HCT116 (cell line): ENCODE data around the gene SCN1B. TPM values are rescaled to one million over a fixed set of nuclear protein-coding genes. Genes with fewer than 3 reads are reported as not detected.

Experiments used
- ATAC-seq: fragments of 200-7000 bp; cut with Tn5 transposase; 2 replicates; pipeline ENCODE4 v1.9.1; 2020; ENCODE audit warnings: mild to moderate bottlenecking, moderate library complexity
- BruUV-seq: library from RNA; stranded (reverse); fragments of 400-500 nt; replicated peaks from 2 replicates; lab custom pipeline; 2021; lab: Mats Ljungman, UMichigan
- CTCF ChIA-PET: fragments of 300-600 bp; sonication (Branson Sonifier 250); formaldehyde crosslinking; loops from one replicate; lab custom pipeline; 2021; ENCODE audit warnings: antibody characterized with exemption; lab: Charles Lee
- POLR2A ChIA-PET: fragments of 300-600, 350-600 bp; sonication (Branson Sonifier 250); formaldehyde crosslinking; loops from one replicate; lab custom pipeline; 2021; ENCODE audit warnings: antibody characterized with exemption; lab: Charles Lee
- RAD21 ChIA-PET, 2 experiments: fragments of 300-600 bp; sonication (Branson Sonifier 250); formaldehyde crosslinking; loops; one replicate each; lab custom pipeline; 2023; ENCODE audit warnings: low total read pairs in 2 of 2; ENCODE audit not compliant: uncharacterized antibody in 2 of 2, unreplicated experiment in 2 of 2, low non-redundant PET in 1 of 2; lab: Charles Lee
- DNase-seq: peaks from one replicate; pipeline ENCODE4 v3.0.0-alpha.2; 2010; ENCODE audit warnings: low read depth, low spot score
- H2AFZ ChIP-seq: fragments of 200-600 bp; shearing (Covaris generic), sonication (generic); 2 replicates; pipeline ENCODE4 v1.6.1; 2017; ENCODE audit warnings: low read depth, mixed run types, mixed read lengths, antibody characterized with exemption, low read length; ENCODE audit not compliant: poor library complexity, severe bottlenecking
- H3K27ac ChIP-seq: 2 replicates; pipeline ENCODE4 v1.5.1; 2012; ENCODE audit warnings: low read depth, low read length
- H3K27me3 ChIP-seq: fragments of 200-600 bp; sonication (generic); 2 replicates; pipeline ENCODE4 v1.6.1; 2016; ENCODE audit warnings: mixed run types, low read length, mixed read lengths; ENCODE audit not compliant: insufficient read depth
- H3K36me3 ChIP-seq, 2 experiments: fragments of 200-500 bp in 1 of 2; fragments of 200-600 bp in 1 of 2; sonication (Bioruptor generic) in 1 of 2; sonication (generic) in 1 of 2; 2 replicates each; pipeline versions ENCODE4 v1.5.1 to v1.6.1; 2014 to 2016; ENCODE audit warnings: low read length in 2 of 2, inconsistent platforms in 1 of 2, mixed read lengths in 1 of 2, mixed run types in 1 of 2; ENCODE audit not compliant: insufficient read depth in 2 of 2, control insufficient read depth in 1 of 2
- H3K4me1 ChIP-seq, 2 experiments: fragments of 200-600 bp in 1 of 2; sonication (generic) in 1 of 2; 2 replicates each; pipeline versions ENCODE4 v1.5.1 to v1.6.1; 2012 to 2017; ENCODE audit warnings: low read length in 2 of 2, inconsistent platforms in 1 of 2, mild to moderate bottlenecking in 1 of 2, mixed read lengths in 1 of 2, mixed run types in 1 of 2, moderate library complexity in 1 of 2; ENCODE audit not compliant: insufficient read depth in 2 of 2, control insufficient read depth in 1 of 2
- H3K4me2 ChIP-seq: fragments of 200-600 bp; sonication (generic); 2 replicates; pipeline ENCODE4 v1.6.1; 2017; ENCODE audit warnings: mixed run types, low read length, mixed read lengths
- H3K4me3 ChIP-seq, 2 experiments: fragments of 200-600 bp in 1 of 2; sonication (generic) in 1 of 2; replicated peaks in 1 of 2; 2 replicates each; pipeline ENCODE4 v1.5.1; 2011 to 2016; ENCODE audit warnings: low read length in 2 of 2, control low read depth in 1 of 2, low read depth in 1 of 2, mild to moderate bottlenecking in 1 of 2, mixed read lengths in 1 of 2, mixed run types in 1 of 2
- H3K79me2 ChIP-seq: fragments of 200-600 bp; sonication (generic); 2 replicates; pipeline ENCODE4 v1.6.1; 2017; ENCODE audit warnings: mild to moderate bottlenecking, mixed run types, low read length, moderate library complexity, mixed read lengths; ENCODE audit not compliant: insufficient read depth
- H3K9ac ChIP-seq: fragments of 200-600 bp; sonication (generic); 2 replicates; pipeline ENCODE4 v1.6.1; 2016; ENCODE audit warnings: low read length, mixed read lengths
- H3K9me2 ChIP-seq: fragments of 200-600 bp; sonication (generic), shearing (Covaris generic); 2 replicates; pipeline ENCODE4 v1.6.1; 2017; ENCODE audit warnings: mixed run types, mild to moderate bottlenecking, moderate library complexity; ENCODE audit not compliant: insufficient read depth
- H3K9me3 ChIP-seq, 2 experiments: fragments of 200-500 bp in 1 of 2; fragments of 200-600 bp in 1 of 2; sonication (Bioruptor generic) in 1 of 2; sonication (generic) in 1 of 2; 2 replicates each; pipeline ENCODE4 v1.6.1; 2014 to 2017; ENCODE audit warnings: low read length in 2 of 2, mixed read lengths in 2 of 2, inconsistent platforms in 1 of 2, low read depth in 1 of 2, mild to moderate bottlenecking in 1 of 2, mixed run types in 1 of 2, moderate library complexity in 1 of 2; ENCODE audit not compliant: control insufficient read depth in 1 of 2, insufficient read depth in 1 of 2
- H4K20me1 ChIP-seq: fragments of 200-600 bp; sonication (generic), shearing (Covaris generic); 2 replicates; pipeline ENCODE4 v1.6.1; 2017; ENCODE audit warnings: mixed run types, mild to moderate bottlenecking, moderate library complexity; ENCODE audit not compliant: insufficient read depth
- CEBPB ChIP-seq: IDR thresholded peaks from 2 replicates; pipeline ENCODE4 v1.6.1; 2012; ENCODE audit warnings: low read depth
- ELF1 ChIP-seq: IDR thresholded peaks from 2 replicates; pipeline ENCODE4 v1.6.1; 2012; ENCODE audit warnings: low read depth, borderline replicate concordance
- EZH2 ChIP-seq: fragments of 200-600 bp; sonication (generic); IDR thresholded peaks from 2 replicates; pipeline ENCODE4 v1.6.1; 2017; ENCODE audit warnings: antibody characterized with exemption, mixed run types
- EZH2phosphoT487 ChIP-seq: fragments of 200-600 bp; IDR thresholded peaks from 2 replicates; pipeline ENCODE4 v1.6.1; 2018; ENCODE audit warnings: antibody characterized with exemption, borderline replicate concordance
- JUND ChIP-seq: IDR thresholded peaks from 2 replicates; pipeline ENCODE4 v1.6.1; 2012
- RAD21 ChIP-seq: IDR thresholded peaks from 2 replicates; pipeline ENCODE4 v1.6.1; 2012; ENCODE audit warnings: low read depth, mild to moderate bottlenecking
- SIN3A ChIP-seq: IDR thresholded peaks from 2 replicates; pipeline ENCODE4 v1.6.1; 2012; ENCODE audit warnings: low read depth
- SRF ChIP-seq: IDR thresholded peaks from 2 replicates; pipeline ENCODE4 v1.6.1; 2012; ENCODE audit warnings: low read depth
- TCF7L2 ChIP-seq: IDR thresholded peaks from 2 replicates; pipeline ENCODE4 v1.7.0; 2011; ENCODE audit warnings: borderline replicate concordance, inconsistent platforms; ENCODE audit not compliant: insufficient read depth, insufficient read length; ENCODE audit errors: extremely low read depth
- ZFX ChIP-seq: fragments of 450-650 bp; IDR thresholded peaks from 2 replicates; pipeline ENCODE4 v1.6.1; 2017
- ZNF274 ChIP-seq: fragments of 200-500 bp; sonication (Bioruptor generic); IDR thresholded peaks from 2 replicates; pipeline ENCODE4 v1.6.1; 2014; ENCODE audit warnings: mild to moderate bottlenecking, low read depth, low read length, inconsistent platforms
- intact Hi-C: fragments of 100-400 bp; cut with micrococcal nuclease; formaldehyde crosslinking; loops from 2 replicates; pipeline ENCODE4 v1.10.0; 2022
- total RNA-seq: library from RNA; stranded (reverse); gene quantifications from one replicate; pipeline ENCODE4 v1.2.1, GENCODE V29; 2021; ENCODE audit not compliant: unreplicated experiment
- TF ChIP-seq, protein P1 (sequence below): IDR thresholded peaks from 2 replicates; pipeline ENCODE4 v1.6.1; 2012
- TF ChIP-seq, protein P2 (sequence below): IDR thresholded peaks from 2 replicates; pipeline ENCODE4 v1.6.1; 2012; ENCODE audit warnings: low read depth
- TF ChIP-seq, protein P3 (sequence below): IDR thresholded peaks from 2 replicates; pipeline ENCODE4 v1.6.1; 2012

Gene SCN1B
- total RNA-seq, 1 experiment from 2014 or later, result 6.6 TPM

- Histone ChIP-seq H3K36me3 (no peaks in the 10 kb centered on the region), H3K9me2 (no peaks in the 10 kb centered on the region), H3K9ac (no peak overlapping the region), H3K27me3 (no peaks in the 10 kb centered on the region), H2AFZ (no peak overlapping the region), H3K27ac (no peak overlapping the region), H3K79me2 (no peaks in the 10 kb centered on the region), H4K20me1 (no peaks in the 10 kb centered on the region), H3K4me2 (no peak overlapping the region), H3K9me3 (no peaks in the 10 kb centered on the region), H3K4me3 (no peak overlapping the region), H3K4me1 (peaks cover 0 to 17% of the 10 kb centered on the region in 2 experiments; a peak in 2 of 4 replicates)
- POLR2A ChIA-PET, result no interaction called here
- CTCF ChIA-PET, result no interaction called here
- no peak; the same call in 1 of the 2 replicates for ATAC-seq
- RAD21 ChIA-PET, result no interaction called here
- intact Hi-C loops, result no loop called here
- BruUV-seq, result no TSS peak
- no peak for DNase-seq
- no peak for TF ChIP-seq ELF1
- TF ChIP-seq, protein P1, sequence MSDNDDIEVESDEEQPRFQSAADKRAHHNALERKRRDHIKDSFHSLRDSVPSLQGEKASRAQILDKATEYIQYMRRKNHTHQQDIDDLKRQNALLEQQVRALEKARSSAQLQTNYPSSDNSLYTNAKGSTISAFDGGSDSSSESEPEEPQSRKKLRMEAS, result no peak
- no peak for TF ChIP-seq CEBPB
- TF ChIP-seq EZH2, result no peak
- TF ChIP-seq, protein P2, sequence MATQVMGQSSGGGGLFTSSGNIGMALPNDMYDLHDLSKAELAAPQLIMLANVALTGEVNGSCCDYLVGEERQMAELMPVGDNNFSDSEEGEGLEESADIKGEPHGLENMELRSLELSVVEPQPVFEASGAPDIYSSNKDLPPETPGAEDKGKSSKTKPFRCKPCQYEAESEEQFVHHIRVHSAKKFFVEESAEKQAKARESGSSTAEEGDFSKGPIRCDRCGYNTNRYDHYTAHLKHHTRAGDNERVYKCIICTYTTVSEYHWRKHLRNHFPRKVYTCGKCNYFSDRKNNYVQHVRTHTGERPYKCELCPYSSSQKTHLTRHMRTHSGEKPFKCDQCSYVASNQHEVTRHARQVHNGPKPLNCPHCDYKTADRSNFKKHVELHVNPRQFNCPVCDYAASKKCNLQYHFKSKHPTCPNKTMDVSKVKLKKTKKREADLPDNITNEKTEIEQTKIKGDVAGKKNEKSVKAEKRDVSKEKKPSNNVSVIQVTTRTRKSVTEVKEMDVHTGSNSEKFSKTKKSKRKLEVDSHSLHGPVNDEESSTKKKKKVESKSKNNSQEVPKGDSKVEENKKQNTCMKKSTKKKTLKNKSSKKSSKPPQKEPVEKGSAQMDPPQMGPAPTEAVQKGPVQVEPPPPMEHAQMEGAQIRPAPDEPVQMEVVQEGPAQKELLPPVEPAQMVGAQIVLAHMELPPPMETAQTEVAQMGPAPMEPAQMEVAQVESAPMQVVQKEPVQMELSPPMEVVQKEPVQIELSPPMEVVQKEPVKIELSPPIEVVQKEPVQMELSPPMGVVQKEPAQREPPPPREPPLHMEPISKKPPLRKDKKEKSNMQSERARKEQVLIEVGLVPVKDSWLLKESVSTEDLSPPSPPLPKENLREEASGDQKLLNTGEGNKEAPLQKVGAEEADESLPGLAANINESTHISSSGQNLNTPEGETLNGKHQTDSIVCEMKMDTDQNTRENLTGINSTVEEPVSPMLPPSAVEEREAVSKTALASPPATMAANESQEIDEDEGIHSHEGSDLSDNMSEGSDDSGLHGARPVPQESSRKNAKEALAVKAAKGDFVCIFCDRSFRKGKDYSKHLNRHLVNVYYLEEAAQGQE, result no peak
- no peak for TF ChIP-seq ZNF274
- TF ChIP-seq RAD21, result no peak
- no peak for TF ChIP-seq TCF7L2
- no peak for TF ChIP-seq JUND
- TF ChIP-seq SRF, result no peak
- no peak for TF ChIP-seq SIN3A
- TF ChIP-seq, protein P3, sequence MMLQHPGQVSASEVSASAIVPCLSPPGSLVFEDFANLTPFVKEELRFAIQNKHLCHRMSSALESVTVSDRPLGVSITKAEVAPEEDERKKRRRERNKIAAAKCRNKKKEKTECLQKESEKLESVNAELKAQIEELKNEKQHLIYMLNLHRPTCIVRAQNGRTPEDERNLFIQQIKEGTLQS, result no peak
- TF ChIP-seq EZH2phosphoT487, result no peak
- TF ChIP-seq ZFX, result no peak
These were observed 58.1 kb downstream of the SCN1B start for GRCh38 chr19:35088131-35088913.
